HG03342 (cell line): Measurements from ENCODE around the gene CD300LF.

Experiments
- ATAC-seq: cut with Tn5 transposase; IDR thresholded peaks from one replicate; pipeline ENCODE4 v1.9.1; 2021; ENCODE audit warnings: mild to moderate bottlenecking, moderate library complexity; ENCODE audit not compliant: unreplicated experiment

The CD300LF gene

GRCh38 chr17:74746376-74746775 is 33.7 kb upstream of the CD300LF start:
- ATAC-seq = no peak

GRCh38 chr17:74745548-74746177 is 32.9 kb upstream of the CD300LF start:
- no peak for ATAC-seq

- ATAC-seq = no peak
Observed at GRCh38 chr17:74744714-74745547, 32.2 kb upstream of the CD300LF start.

GRCh38 chr17:74744349-74744713 is 31.6 kb upstream of the CD300LF start:
- no peak for ATAC-seq

GRCh38 chr17:74743755-74744154 is 31.0 kb upstream of the CD300LF start:
- no peak for ATAC-seq

- ATAC-seq = no peak
Observed at GRCh38 chr17:74742978-74743545, 30.3 kb upstream of the CD300LF start.

GRCh38 chr17:74742153-74742515 is 29.4 kb upstream of the CD300LF start:
- ATAC-seq = no peak

- ATAC-seq = no peak
Observed at GRCh38 chr17:74740641-74741387, 28.1 kb upstream of the CD300LF start.

GRCh38 chr17:74740173-74740572 is 27.4 kb upstream of the CD300LF start:
- ATAC-seq = no peak

- ATAC-seq = no peak
Observed at GRCh38 chr17:74739227-74739831, 26.6 kb upstream of the CD300LF start.

GRCh38 chr17:74738051-74738996 is 25.6 kb upstream of the CD300LF start:
- no peak for ATAC-seq

- no peak for ATAC-seq
Observed at GRCh38 chr17:74737299-74738050, 24.8 kb upstream of the CD300LF start.

- ATAC-seq = no peak
Observed at GRCh38 chr17:74736513-74737298, 24.0 kb upstream of the CD300LF start, which contains the start of gene RAB37. TSS of gene RAB37 (plus strand) at chr17:74737256. CDS start at chr17:74737273, 17 bp downstream.

GRCh38 chr17:74734256-74734655 is 21.5 kb upstream of the CD300LF start:
- no peak for ATAC-seq

- ATAC-seq = no peak
Observed at GRCh38 chr17:74733365-74734122, 20.8 kb upstream of the CD300LF start.

- ATAC-seq = no peak
Observed at GRCh38 chr17:74732042-74732867, 19.5 kb upstream of the CD300LF start.

GRCh38 chr17:74731347-74731605 is 18.6 kb upstream of the CD300LF start:
- no peak for ATAC-seq
